Stimulated activated CD4-positive, alpha-beta T cell treated with anti-CD3 and anti-CD28 coated beads, TNF-alpha, amount 100 ng/mL, for 24 hours (primary cell): ENCODE measurements around the gene APOL2.
"Not testable (repeated sequence)": the region's sequence is repeated elsewhere in the genome, so short reads cannot be mapped to it uniquely, and the experiment has no call there.

Experiments
- DNase-seq, 3 experiments: peaks; one replicate each; pipeline ENCODE4 v3.0.0-alpha.2; 2020; ENCODE audit warnings: low read depth in 3 of 3

APOL2 gene

DNA sequence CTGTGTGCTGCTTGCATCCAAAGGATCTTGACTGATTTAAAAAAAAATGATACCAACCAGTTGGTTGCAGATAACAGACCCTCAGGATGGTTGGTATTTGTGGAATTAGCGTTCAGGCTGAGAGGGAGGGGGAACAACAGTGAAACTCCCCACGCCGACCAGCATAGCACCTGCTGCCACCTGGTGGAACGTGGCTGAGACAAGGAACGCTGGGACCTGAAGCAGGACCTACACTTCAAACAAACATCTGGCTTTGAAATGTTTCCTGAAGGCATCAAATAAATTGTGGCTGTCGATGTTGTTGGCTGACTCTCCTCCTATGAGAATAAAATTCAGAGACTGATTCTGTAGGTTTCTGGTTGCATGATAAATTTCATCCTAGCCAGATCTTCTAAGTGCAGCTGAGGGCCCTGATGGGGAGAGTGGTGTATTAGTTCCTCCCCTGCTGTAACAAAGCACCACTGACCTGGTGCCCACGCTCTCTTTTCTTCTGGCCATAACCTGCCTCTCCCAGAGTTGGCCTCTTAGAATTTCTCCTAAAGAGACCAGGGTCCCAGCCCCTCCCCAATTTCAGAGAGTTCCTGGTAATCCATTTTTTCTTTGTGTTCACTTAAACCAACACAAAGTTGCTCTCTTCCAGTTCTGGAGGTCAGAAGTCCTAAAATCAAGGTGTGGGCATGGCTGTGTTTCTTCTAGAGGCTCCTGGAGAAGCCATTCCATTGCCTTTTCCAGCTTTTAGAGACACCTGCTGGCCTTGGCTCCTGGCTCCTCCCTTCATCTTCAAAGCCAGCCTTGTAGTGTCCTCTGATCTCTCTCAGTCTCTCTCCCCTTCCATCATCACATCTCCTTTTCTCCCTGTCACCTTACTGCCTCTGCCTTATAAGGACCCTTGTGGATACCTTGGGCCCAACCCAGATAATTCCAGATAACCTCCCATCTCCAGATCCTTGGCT, 17.3 kb downstream of the APOL2 start:
- DNase-seq, result peak in 2 of 3 experiments; percentile 5 to 41

DNA sequence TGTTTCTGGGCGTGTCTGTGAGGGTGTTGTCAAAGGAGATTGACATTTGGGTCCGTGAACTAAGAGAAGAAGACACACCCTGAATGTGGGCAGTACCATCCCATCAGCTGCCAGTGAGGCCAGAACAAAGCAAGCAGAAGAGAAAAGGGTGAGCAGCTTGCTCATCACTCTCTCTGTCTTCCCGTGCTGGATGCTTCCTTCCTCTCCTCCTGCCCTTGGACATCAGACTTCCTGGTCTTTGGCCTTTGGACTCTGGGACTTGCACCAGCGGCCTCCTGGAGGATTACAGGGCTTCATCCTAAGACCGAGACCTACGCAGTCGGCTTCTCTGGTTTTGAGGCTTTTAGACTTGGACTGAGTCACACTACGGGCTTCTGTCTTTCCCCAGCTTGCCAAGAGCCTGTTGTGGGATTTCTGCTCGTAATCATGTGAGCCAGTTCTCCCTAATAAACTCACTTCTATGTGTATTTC, 18.8 kb downstream of the APOL2 start:
- DNase-seq, result no peak

DNA sequence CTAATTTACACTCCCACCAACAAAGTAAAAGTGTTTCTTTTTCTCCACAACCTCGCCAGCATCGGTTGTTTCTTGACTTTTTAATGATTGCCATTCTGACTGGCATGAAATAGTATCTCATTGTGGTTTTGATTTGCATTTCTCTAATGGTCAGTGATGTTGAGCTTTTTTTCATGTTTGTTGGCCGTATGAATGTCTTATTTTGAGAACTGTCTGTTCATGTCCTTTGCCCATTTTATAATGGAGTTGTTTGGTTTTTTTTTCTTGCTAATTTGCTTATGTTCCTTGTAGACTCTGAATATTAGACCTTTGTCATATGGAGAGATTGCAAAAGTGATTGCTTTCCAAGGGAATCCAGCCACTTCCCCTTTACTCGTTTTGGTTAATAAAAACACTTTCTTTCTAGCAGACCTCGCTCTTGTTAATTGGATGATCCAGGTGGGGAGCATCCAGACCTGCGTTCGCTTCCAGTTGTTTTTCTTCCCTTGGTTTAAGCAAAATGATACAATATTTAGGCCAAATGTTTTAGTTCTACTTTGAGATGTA, 20.6 kb downstream of the APOL2 start:
- DNase-seq, result no peak

DNA sequence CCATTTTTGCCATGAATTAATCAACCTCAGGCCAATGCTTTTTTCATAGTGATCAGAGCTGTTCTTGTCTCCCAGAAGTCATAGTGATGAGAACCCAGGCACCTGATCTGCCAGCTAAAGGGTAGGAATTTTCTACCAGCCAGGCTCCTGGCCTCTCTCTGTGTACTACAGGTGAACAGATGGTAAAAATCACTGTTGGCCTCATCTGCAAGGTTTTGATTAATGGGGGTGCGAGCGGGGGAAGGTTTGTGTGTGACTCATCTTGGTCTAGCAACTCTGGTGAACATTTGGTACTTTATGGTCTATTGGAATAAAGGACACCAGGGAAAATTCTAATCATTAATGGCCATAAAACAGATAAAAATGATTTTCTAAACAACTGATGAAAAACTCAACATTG, 23.3 kb downstream of the APOL2 start:
- DNase-seq, result no peak

DNA sequence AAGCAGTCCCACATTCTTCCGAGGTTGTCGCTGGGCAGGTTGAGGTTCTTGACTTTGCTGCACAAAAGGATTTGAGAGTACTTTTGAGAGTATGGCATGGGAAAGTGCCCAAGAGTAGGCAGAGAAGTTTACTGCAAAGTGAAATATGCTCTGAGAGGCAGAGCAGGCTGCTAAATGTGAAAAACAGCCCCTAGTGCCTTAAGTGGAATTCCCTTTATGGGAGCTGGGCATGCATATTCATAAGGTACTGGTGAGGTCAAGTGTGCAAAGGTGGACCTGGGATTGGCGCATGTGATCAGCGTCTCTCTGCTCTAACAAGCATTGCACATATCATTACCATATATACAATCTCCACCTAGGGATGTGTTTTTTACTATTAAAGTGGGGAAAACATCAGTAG, 25.7 kb downstream of the APOL2 start:
- DNase-seq, result no peak

DNA sequence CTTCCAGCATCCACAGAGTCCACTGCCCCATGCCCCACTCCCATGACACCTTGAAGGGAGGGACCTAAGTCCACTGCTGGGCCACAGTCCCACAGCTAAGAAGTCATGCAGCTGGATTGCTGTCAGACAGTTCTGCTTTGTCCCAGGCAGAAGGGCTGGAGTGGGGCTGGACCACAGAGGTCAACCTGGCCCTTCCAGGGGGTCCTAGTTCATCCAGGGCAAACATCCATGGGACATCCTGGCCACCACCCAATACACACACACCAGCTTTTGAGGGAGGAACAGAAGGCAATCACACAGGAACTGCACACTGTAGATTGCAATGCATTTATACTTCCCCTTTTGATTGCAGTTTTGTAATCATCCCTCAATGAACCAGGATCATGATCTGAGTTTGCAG, 26.4 kb downstream of the APOL2 start:
- DNase-seq, result no peak

DNA sequence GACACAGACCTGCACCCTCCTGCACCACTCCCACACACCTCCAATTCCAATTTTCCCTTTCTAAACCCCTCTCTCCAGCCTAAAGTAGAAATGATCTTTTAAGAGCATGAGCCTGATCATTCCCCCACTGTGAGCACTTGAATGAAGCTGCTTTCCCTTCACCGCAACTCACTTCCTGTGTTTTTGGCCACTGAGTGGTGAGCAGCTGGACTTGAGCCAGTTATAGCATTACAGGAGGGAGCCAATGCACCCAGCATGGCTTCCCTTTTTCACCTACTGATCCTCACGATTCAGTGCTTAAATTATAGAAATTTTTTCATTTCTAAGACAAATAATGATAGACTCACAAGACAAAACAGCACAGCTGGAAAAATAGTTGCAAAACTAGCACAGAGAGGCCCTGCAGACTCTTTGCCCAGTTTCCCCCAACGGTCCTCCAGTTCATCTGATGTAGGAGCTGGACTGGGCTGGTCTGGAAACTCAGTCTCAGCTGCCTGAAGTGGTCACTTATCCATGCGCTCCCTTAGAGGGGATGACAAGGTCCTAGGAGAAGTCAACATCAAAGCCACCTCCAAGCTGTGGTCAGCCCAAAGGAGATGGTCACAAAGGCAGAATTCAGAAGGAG, 28.0 kb downstream of the APOL2 start:
- no peak for DNase-seq

DNA sequence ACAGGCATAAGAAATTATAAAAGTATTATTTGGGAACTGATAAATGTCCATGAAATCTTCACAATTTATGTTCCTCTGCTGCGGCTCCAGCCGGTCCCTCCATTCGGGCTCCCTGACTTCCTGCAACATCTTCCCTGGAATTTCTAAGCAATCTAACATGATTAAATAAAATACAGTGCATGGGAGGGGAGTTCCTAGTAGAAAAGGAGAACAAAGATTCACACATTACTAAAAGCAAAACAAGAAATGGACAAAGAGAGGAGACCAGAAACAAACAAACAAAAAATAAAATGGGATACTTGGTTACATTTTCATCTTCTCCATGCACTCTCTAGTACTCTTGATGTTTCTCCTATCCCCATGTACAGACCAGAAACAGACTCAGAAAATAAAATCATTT, 29.1 kb downstream of the APOL2 start:
- no peak for DNase-seq

DNA sequence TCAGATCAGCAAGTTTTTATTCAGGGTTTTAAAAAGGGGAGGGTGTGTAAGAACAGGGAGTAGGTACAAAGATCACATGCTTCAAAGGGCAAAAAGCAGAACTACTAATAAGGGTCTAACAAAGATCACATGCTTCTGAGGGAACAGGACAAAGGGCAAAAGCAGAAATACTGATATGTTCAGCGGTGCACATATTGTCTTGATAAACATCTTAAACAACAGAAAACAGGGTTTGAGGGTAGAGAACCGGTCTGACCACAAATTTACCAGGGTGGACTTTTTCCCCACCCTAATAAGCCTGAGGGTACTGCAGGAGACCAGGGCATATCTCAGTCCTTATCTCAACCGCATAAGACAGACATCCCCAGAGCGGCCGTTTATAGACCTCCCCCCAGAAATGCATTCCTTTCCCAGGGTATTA, 29.8 kb downstream of the APOL2 start:
- DNase-seq, result not testable (repeated sequence)

DNA sequence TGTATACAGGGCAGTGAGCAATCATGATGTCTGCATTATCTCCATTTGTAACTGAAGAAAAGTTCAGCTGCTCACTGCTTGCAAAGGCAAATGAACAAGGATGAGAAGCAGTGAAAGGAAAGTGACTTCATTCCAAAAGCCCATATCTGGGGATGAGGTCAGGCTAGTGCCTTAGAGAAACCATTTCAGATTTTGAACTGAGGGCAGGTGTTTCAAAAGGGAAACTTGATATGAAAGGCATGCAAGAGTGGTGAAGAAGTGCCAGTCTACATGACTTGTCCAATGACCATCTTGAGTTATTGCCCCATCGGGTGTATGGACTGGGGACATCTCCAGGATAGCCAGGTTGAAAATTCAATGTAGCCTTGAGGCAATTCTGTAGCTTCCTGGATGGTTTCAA, 30.4 kb downstream of the APOL2 start:
- DNase-seq, result no peak

DNA sequence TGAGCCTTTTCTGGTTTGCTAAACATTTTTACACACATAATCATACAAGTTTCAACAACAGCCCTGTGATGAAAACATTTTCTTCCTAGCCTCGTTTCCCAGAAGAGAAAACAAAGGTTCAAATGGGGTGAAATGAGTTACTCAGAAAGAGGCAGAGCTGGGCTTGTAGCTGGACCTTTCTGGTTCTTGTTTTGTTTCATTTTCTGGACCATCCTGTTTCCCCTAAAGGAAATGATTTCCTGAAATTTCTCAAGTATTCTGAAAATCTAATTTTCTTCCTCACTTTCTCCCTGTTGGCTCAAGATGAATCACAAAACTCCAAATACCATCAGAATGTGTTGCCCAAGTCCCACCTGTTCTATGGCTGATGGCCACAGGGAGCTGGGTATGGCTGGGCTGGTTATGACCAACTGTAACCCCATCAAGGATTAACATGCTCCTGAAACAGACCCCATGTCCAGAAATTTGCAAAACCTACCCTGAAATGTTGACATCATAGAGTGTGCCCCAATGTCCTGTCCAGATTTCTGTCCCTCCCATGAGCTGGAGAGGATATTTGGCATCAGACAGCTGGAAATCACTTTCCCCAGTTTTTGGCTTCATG, 31.1 kb downstream of the APOL2 start:
- DNase-seq, result no peak

DNA sequence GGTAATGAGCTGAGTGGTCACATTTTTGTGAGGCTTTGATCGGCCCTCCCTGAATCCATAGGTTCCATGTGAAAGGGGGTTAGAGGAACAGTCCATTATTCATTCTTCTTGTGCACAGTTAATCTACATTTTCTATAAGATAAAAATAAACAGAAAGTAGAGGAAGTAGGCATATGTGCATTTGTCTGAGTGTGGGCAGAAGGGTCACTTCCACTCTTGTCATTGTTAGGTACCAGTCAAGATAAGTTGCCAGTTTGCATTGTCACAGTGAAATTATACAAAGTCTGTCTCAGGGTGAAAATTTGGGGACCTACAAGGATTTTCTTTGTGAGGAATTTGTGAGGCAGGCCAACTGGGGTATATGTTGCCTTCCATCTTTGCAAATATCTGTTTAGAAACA, 33.1 kb downstream of the APOL2 start:
- DNase-seq, result no peak

DNA sequence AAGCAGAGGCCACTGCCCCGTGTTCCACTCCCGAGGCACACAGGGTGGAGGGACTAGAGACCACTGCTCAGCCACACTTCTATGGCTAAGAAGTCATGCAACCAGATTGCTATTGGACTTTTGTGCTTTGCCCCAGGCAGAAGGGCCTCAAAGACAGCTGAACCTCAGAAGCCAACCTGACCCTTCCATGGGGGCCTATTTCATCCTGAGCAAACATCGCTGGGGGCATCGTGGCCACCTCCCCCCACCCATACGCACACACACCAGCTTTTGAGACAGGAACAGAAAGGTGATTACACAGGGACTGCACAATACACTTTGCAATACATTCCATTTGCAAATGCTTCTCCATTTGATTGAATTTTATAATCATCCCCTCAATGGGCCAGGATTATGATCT, 33.8 kb downstream of the APOL2 start:
- not testable (repeated sequence) for DNase-seq

DNA sequence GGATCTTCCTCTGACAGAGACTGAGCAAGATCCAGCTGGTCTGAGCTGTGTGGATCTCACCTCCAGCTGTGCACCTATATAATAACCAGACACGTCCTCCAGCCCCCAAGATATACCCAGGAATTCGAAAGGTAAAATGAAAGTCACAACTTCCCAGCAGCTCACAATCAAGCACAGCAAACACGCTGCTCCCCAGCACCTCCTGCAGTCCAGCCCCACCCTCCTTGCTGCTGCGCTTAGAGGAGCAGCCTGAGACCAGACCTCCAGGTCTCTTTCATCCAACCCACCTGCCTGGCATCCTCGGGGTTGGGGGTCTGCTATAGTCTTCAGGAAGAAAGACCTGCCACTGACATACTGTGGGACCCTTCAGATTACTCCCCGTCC, 34.7 kb downstream of the APOL2 start:
- no peak for DNase-seq

DNA sequence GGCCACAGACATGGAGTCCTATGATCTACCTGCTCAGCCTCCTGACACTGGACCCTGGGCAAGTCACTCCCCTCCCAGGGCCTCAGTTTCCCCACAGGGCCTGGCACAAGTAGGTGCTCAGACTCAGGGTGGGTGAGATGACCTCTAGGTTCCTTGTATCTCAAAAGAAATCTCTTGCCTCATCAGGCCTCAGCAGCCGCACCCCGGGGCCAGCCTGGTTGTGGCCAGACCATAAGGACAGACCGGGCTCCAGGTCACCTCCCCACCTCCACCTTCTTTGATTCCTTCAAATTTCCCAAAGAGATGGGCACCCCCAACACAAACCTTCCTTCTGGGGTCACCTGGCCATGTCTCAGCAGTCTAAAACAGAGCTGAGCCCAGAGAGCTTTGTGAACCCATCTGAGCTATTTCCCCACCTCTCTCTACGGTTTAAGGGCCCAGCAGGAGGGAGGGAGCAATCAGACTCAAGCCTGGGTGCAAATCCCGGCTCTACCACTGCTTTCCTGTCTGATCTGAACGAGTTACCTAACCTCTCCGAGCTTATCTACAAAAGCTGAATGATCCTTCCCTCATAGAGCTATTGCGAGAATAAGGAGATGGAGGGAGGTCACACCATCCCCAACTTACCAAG, 35.2 kb downstream of the APOL2 start:
- no peak for DNase-seq

DNA sequence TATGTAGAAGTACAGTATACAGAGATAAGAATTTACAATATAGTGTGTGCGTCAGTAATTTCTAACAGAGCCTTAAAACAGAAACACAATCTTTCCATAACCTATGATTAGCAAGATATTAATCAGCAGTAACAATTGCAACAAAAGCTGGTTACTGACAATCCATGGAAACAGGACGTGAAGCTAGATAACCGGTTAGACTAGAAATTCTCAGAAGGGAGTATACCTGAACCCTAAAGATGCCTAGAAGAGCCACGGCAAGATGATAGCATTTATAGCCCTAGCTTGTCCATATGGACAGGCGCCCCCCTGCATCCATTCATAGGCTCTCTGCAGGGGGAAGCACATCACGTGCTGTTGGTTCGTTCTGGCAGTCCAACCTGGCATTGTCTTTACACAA, 35.9 kb downstream of the APOL2 start:
- not testable (repeated sequence) for DNase-seq

DNA sequence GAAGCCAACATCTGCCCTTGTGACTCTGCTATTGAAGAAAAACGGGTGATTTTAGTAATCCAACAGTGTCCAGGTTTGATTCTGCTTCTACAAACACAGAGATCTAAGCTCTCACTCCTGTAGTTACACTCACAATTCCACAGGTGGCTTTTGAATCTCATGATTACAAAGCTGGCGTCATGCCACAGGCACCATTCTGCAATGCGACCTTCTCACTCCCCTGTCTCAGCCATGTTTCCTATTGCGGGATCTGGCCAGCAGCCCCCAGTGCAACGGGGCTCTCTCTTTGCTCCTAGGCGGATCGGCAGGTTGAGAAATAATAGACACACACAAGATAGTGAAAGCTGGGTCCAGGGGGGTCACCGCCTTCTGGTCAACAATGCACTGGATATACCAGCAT, 36.4 kb downstream of the APOL2 start:
- DNase-seq, result not testable (repeated sequence)

DNA sequence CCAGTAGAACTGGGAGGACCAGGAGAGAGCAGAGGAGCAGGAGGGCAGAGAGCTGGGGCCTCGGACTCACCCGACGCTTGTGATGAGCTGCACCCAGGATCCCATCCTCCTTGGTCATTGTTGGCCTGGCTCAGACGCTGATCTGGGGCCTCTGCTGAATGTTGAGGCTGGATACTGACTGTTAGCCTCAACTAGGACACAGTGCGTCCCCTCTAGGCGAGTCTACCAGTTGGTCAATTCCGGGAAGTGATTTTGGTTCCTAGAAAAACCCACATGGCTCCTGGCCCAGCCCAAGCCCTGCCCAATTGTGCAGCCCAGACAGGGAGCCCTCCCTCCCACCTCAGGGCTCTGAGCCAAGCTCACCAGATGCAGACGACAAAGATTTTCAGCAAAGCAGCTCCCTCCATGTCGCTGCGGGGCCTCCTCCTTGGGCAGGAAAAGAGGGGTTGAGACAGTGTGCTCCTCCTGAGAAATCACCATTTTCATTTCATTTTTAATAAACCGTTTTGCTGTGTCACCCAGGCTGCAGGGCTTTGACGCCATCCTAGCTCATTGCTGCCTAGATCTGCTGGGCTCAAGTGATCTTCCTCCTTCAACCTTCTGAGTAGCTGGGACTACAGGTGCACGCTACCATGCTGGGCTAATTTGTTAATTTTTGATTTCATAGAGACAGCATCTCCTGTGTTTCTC, 37.6 kb downstream of the APOL2 start, which contains the start of gene APOL4:
TSS of gene APOL4 (minus strand) at position 180 of the 690 bp plus-strand sequence. CDS start at position 105, 75 bp downstream.
- DNase-seq, result no peak

DNA sequence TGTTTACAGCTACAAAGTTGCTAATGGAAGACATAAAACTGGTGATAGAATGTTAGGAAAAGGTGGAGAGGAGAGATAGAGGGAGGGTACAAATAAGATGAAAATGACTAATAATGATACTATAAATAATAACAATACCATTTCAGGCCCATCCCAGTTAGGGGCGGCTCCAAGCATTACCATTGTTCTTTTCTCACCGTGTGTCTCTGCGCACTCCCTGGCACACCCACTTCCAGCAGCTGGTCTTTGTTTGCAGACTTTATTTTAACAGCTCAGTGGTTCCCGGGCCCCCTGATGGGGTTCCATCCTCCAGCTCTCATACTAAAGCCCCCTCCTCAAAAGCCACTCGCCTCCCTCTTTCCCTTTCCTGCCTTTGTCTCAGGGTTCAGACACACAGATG, 38.3 kb downstream of the APOL2 start:
- not testable (repeated sequence) for DNase-seq

DNA sequence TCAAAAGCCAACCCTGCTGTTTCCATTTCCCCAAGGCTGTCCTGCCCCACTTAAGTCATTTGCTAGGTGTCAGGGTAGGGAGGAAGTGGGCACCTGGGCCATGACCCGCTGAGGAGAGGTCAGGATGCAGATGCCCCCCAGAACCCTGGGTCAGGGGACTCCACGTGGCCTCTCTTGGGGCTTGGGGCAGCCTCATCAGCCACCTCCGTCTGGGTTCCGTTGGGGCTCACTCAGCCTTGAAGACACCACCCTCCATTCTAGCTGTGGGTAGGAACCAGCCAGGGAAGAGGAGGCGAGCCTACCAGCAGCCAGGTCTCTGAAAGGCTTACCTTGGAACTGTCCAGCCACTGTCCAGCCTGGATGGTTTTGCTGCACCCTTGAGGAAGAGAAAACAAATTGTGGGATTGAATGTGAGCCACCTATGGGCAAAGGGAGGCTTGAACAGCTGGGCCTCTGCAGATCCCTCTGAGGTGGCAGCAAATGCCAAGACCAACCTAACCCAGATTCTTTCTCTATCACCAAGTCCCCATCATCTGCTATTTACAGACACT, 40.3 kb downstream of the APOL2 start:
- no peak for DNase-seq

DNA sequence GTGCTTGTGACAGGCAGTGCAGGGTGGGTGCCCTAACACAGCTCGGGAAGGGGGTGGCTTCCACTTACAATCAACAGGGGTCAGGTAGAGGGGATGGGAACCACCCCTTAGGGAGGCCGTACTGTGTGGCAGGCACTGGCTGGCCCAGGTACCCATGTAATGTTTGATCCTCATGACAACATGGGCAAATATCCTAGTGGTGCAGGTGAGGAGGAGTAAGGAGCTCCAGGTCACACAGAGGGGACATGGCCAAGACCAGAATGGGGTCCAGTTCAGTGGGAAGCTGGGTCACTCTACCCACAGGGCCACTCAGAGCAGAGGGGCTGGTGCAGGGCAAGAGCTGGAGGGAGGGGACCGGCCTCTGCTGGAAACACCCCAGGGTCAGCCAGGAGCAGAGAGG, 40.8 kb downstream of the APOL2 start:
- DNase-seq, result no peak
